RWPE2 (cell line): ENCODE data around the gene FYCO1.

Experiments
- ATAC-seq: fragments of 200-7000 bp; cut with Tn5 transposase; 3 replicates; pipeline ENCODE4 v1.9.1; 2021; ENCODE audit warnings: low read depth
- DNase-seq: peaks from one replicate; pipeline ENCODE4 v3.0.0-alpha.2; 2020; ENCODE audit warnings: low spot score
- H3K27ac ChIP-seq: fragments of 450-650 bp; 2 replicates; pipeline ENCODE4 v1.5.1; 2017; ENCODE audit warnings: mild to moderate bottlenecking; ENCODE audit not compliant: poor library complexity, severe bottlenecking
- H3K27me3 ChIP-seq: fragments of 250-450 bp; sonication (Bioruptor Pico); 2 replicates; pipeline ENCODE4 v1.5.1; 2021; ENCODE audit warnings: mild to moderate bottlenecking, moderate library complexity; ENCODE audit not compliant: insufficient read depth, poor library complexity, severe bottlenecking
- H3K36me3 ChIP-seq: fragments of 250-450 bp; sonication (Bioruptor Pico); 2 replicates; pipeline ENCODE4 v1.5.1; 2020; ENCODE audit warnings: low read depth, mild to moderate bottlenecking, moderate library complexity
- H3K4me1 ChIP-seq: fragments of 250-450 bp; sonication (Bioruptor Pico); 2 replicates; pipeline ENCODE4 v1.5.1; 2021; ENCODE audit warnings: mild to moderate bottlenecking, moderate library complexity; ENCODE audit not compliant: insufficient read depth, poor library complexity, severe bottlenecking
- H3K4me3 ChIP-seq: fragments of 250-450 bp; sonication (Bioruptor Pico); 2 replicates; pipeline ENCODE4 v1.5.1; 2021; ENCODE audit warnings: mild to moderate bottlenecking, moderate library complexity; ENCODE audit not compliant: severe bottlenecking
- H3K9me3 ChIP-seq: fragments of 250-450 bp; sonication (Bioruptor Pico); 2 replicates; pipeline ENCODE4 v1.5.1; 2021; ENCODE audit warnings: mild to moderate bottlenecking, moderate library complexity; ENCODE audit not compliant: severe bottlenecking
- TF ChIP-seq, protein P1 (sequence below): fragments of 450-650 bp; IDR thresholded peaks from one replicate; pipeline ENCODE4 v1.5.1; 2017; ENCODE audit warnings: mild to moderate bottlenecking, moderate library complexity; ENCODE audit not compliant: poor library complexity, severe bottlenecking

Gene FYCO1

DNA sequence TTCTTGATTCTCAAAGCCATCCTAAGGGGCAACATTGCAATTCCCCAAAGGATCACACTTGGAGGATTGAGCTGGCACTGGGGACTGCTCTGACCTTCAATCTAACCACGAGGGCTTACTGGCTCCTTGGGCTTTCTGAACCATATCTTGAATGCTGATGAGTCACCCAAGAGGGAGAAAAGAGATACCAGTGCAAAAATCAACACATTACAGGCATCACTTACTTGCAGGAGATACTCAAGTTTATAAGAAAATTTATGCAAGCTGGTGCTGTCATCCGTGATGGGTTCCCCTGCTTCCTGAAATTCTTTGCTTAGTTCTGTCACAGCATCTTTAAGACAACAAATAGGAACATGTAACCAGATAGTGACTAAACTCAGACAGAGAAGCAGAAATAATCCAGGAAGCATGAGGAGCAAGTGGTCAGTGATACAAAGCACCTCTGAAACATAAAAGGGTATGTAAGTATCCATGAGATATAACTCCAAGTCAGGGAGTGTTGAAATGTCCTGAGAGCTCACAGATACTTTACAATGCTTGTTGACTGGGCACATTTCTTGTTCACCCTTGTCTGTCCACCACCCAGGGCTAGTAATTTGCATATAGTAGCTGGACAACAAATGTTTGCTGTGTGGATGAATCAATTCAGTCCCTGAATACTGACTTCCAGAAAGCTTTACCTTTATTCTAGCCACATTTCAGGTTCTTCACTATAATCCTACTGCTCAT is 14.1 kb downstream of the FYCO1 start:
- no peak for ATAC-seq
- peaks cover 5% of the 10 kb centered on the region for H3K4me1 ChIP-seq
- no peak for DNase-seq
- no peaks in the 10 kb centered on the region for H3K27me3 ChIP-seq
- TF ChIP-seq, protein P1, sequence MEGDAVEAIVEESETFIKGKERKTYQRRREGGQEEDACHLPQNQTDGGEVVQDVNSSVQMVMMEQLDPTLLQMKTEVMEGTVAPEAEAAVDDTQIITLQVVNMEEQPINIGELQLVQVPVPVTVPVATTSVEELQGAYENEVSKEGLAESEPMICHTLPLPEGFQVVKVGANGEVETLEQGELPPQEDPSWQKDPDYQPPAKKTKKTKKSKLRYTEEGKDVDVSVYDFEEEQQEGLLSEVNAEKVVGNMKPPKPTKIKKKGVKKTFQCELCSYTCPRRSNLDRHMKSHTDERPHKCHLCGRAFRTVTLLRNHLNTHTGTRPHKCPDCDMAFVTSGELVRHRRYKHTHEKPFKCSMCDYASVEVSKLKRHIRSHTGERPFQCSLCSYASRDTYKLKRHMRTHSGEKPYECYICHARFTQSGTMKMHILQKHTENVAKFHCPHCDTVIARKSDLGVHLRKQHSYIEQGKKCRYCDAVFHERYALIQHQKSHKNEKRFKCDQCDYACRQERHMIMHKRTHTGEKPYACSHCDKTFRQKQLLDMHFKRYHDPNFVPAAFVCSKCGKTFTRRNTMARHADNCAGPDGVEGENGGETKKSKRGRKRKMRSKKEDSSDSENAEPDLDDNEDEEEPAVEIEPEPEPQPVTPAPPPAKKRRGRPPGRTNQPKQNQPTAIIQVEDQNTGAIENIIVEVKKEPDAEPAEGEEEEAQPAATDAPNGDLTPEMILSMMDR, result no peak
- H3K9me3 ChIP-seq, result no peaks in the 10 kb centered on the region
- H3K36me3 ChIP-seq, result peaks cover 68% of the 10 kb centered on the region
- H3K27ac ChIP-seq, result no peak overlapping the region
- H3K4me3 ChIP-seq, result no peak overlapping the region

DNA sequence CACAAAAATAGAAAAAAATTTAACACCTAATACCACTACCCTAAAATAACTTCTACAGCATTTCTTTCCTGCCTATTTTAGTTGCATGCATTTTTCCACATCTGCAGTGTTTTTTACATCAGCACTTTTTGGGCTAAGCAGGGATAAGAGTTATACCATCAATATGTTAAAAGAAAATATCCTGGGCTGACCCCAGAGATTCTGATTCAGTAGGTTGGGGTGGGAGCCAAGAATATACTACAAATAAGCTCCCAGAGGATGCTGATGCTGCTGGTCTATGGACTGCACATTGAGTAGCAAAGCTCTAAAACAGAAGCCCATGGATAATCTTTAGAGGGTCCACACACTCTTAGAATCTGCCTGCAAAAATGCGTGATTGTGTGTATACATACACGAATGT is 14.8 kb downstream of the FYCO1 start:
- Histone ChIP-seq H3K36me3 (peaks cover 68% of the 10 kb centered on the region), H3K27ac (no peak overlapping the region), H3K9me3 (no peaks in the 10 kb centered on the region), H3K4me1 (no peaks in the 10 kb centered on the region), H3K4me3 (no peak overlapping the region), H3K27me3 (no peaks in the 10 kb centered on the region)
- TF ChIP-seq, protein P1, result no peak
- DNase-seq (no peak), ATAC-seq (no peak)

DNA sequence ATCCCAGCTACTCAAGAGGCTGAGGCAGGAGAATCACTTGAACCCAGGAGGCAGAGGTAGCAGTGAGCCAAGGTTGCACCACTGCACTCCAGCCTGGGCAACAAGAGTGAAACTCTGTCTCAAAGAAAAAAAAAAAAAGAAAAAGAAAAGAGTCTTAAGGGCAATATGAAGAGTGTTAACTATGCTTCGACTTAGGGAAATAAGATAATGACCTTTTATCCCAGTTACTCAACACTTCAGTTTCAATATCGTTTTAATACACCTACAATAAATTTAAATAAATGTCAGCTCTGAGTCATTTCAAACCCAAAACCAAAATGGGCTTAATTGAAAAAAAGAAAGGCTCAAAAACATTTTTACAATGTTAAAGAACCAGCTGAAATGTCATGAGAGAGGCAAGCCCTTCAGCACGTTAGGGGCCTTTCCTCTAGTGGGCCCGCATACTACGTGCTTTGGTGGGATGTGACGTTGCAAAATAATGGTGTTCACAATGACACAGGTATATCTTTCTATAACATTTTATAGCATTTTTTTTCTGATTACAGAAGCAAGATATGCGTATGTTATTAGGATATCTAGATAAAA is 15.3 kb downstream of the FYCO1 start:
- Histone ChIP-seq H3K36me3 (peaks cover 68% of the 10 kb centered on the region), H3K4me3 (no peak overlapping the region)
- no peak for ATAC-seq

DNA sequence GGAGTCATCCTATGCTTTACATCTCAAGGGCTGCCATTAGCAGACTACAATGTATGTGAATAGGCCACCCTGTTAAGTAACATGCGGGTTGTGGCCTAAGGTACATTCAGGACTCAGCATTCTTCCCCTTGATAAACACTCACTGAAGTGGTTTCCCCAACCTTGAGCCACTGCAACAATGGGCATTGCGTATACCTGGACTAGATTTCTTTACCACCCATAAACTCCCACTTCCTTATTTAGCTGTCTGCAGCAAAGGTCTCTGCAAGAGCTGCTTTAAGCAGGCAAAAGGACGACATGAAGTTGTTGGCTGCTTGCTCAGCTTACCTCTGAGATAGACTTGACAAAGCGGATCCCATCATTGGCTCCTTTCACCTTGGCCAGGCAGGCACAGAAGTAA is 16.2 kb downstream of the FYCO1 start:
- Histone ChIP-seq H3K4me3 (no peak overlapping the region), H3K4me1 (no peaks in the 10 kb centered on the region), H3K27me3 (no peaks in the 10 kb centered on the region), H3K27ac (no peak overlapping the region), H3K36me3 (peaks cover 64% of the 10 kb centered on the region), H3K9me3 (no peaks in the 10 kb centered on the region)
- DNase-seq (no peak), ATAC-seq (no peak)
- TF ChIP-seq, protein P1, result no peak

More for the DNA sequence above, 15.3 kb downstream of the FYCO1 start:
- Histone ChIP-seq H3K4me1 (no peaks in the 10 kb centered on the region), H3K27me3 (no peaks in the 10 kb centered on the region), H3K9me3 (no peaks in the 10 kb centered on the region), H3K27ac (no peak overlapping the region)
- TF ChIP-seq, protein P1, result no peak
- no peak for DNase-seq
